Common myeloid progenitor, CD34-positive (primary cell): ENCODE measurements around the gene HGS.

Experiments used
- CTCF ChIA-PET: fragments of 350-600 bp; sonication (Branson Sonifier 250); formaldehyde crosslinking; loops from one replicate; lab custom pipeline; 2021; ENCODE audit warnings: antibody characterized with exemption; lab: Charles Lee
- POLR2A ChIA-PET: fragments of 350-600 bp; sonication (Branson Sonifier 250); formaldehyde crosslinking; loops from one replicate; lab custom pipeline; 2021; ENCODE audit warnings: antibody characterized with exemption; lab: Charles Lee
- DNase-seq, 3 donors: peaks; one replicate each; pipeline versions ENCODE4 v3.0.0 to v3.0.0-alpha.2; 2013
- H3K27ac ChIP-seq, 2 experiments: 1 replicate in 1 of 2; 2 replicates in 1 of 2; pipeline ENCODE4 v1.7.0; 2013; ENCODE audit warnings: inconsistent platforms in 2 of 2, low read length in 2 of 2, mild to moderate bottlenecking in 2 of 2, low read depth in 1 of 2, moderate library complexity in 1 of 2; ENCODE audit not compliant: severe bottlenecking in 2 of 2, insufficient read depth in 1 of 2, poor library complexity in 1 of 2
- H3K27me3 ChIP-seq, 5 experiments: replicated peaks in 2 of 5; 1 replicate in 3 of 5; 2 replicates in 2 of 5; pipeline versions ENCODE4 v1.6.1 to v1.7.0; 2013; ENCODE audit warnings: low read length in 4 of 5, mild to moderate bottlenecking in 2 of 5, moderate library complexity in 2 of 5, inconsistent platforms in 1 of 5; ENCODE audit not compliant: insufficient read depth in 5 of 5, control insufficient read depth in 4 of 5
- H3K36me3 ChIP-seq, 4 experiments: 1 replicate in 2 of 4; 2 replicates in 2 of 4; pipeline versions ENCODE4 v1.6.1 to v1.7.0; 2013; ENCODE audit warnings: low read length in 3 of 4, control low read depth in 1 of 4, mild to moderate bottlenecking in 1 of 4; ENCODE audit not compliant: control insufficient read depth in 4 of 4, insufficient read depth in 4 of 4
- H3K4me1 ChIP-seq, 4 experiments: 1 replicate in 3 of 4; 2 replicates in 1 of 4; pipeline versions ENCODE4 v1.6.1 to v1.7.1; 2013; ENCODE audit warnings: low read length in 3 of 4, mild to moderate bottlenecking in 3 of 4, control low read depth in 1 of 4, inconsistent platforms in 1 of 4, moderate library complexity in 1 of 4; ENCODE audit not compliant: control insufficient read depth in 4 of 4, insufficient read depth in 4 of 4; ENCODE audit errors: control extremely low read depth in 1 of 4
- H3K4me3 ChIP-seq, 7 experiments: 1 replicate in 4 of 7; 2 replicates in 3 of 7; pipeline versions ENCODE4 v1.5.1 to v1.7.0; 2013; ENCODE audit warnings: mild to moderate bottlenecking in 7 of 7, low read length in 6 of 7, moderate library complexity in 6 of 7, inconsistent platforms in 2 of 7, low read depth in 2 of 7, control low read depth in 1 of 7; ENCODE audit not compliant: insufficient read depth in 4 of 7, control insufficient read depth in 1 of 7; ENCODE audit errors: extremely low read depth in 1 of 7
- H3K9me3 ChIP-seq, 5 experiments: 1 replicate in 4 of 5; 2 replicates in 1 of 5; pipeline versions ENCODE4 v1.6.1 to v1.7.1; 2013; ENCODE audit warnings: low read length in 4 of 5, mild to moderate bottlenecking in 2 of 5, inconsistent platforms in 1 of 5, low read depth in 1 of 5, moderate library complexity in 1 of 5; ENCODE audit not compliant: control insufficient read depth in 4 of 5, insufficient read depth in 2 of 5; ENCODE audit errors: control extremely low read depth in 1 of 5
- WGBS: methylation state at CpG from one replicate; pipeline ENCODE4 v1.1.5; 2013; ENCODE audit not compliant: insufficient coverage; 5-methylcytosine and 5-hydroxymethylcytosine counted together

The HGS gene

DNA sequence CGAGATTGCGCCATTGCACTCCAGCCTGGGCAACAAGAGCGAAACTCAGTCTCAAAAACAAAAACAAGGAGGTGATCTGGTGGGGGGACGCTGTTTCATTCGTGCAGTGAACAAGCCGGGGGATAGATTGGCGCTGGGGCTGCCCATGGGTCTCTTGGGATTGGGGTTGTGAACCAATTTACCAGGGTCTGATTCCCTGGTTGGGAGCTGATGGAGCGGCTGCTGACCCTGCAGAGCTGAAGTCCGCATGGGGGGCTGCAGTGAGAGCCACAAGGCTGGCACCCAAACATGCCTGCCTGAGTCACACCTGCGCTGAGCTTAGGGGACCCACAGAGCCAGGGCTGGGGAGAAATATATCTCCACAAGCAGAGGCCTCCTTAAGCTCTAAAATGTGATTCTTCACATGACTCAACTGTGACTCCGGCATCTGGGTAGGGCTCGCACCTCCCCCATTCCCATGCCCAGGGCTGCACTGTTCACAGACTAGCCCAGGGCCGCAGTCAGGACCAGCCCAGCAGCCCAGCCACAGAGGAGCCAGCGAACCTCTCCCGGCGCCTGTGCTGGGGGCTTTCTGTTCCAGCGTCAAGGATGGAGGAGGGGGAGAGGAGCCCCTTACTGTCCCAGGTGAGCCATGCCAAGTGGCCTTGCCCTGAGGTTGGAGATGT, 41.9 kb upstream of the HGS start:
- no peak overlapping the region for H3K4me3 ChIP-seq
- no peaks in the 10 kb centered on the region for H3K9me3 ChIP-seq
- no peak for DNase-seq
- ChIA-PET POLR2A (no interaction called here), CTCF (no interaction called here)
- peaks cover 0 to 4% (median 0%) of the 10 kb centered on the region in 5 experiments for H3K27me3 ChIP-seq
- WGBS, result 93% methylated on average over 14 of the region's 17 CpGs
- peaks cover 0 to 5% (median 2%) of the 10 kb centered on the region in 4 experiments for H3K4me1 ChIP-seq
- H3K27ac ChIP-seq, result no peak overlapping the region
- no peaks in the 10 kb centered on the region for H3K36me3 ChIP-seq

DNA sequence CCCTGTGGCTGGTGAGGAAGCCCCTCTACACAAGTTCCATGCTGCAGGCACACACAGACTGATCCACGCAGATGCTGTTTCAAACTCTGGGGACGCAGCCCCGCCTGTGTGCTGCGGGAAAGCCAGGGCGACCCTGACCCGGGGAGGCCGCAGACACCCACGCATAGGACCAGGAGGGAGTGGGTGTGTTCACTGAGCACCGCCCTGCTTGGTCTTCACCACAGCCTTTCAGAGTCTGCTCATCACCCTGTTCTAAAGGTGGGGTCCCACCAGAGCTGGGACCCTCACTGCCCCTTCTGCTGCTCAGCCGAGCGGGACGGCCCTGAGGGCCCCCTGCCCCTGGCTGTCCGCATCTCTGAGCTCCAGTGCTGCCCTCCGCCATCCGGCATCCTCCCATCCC, 39.3 kb upstream of the HGS start:
- CTCF ChIA-PET, result no interaction called here
- WGBS, result 98% methylated on average over 14 of the region's 15 CpGs
- Histone ChIP-seq H3K36me3 (peaks cover 0 to 4% (median 0%) of the 10 kb centered on the region in 4 experiments), H3K4me1 (peaks cover 0 to 1% (median 0%) of the 10 kb centered on the region in 4 experiments), H3K4me3 (no peak overlapping the region), H3K27ac (no peak overlapping the region), H3K9me3 (peaks cover 0 to 13% (median 8%) of the 10 kb centered on the region in 5 experiments), H3K27me3 (peaks cover 0 to 28% (median 14%) of the 10 kb centered on the region in 5 experiments)
- POLR2A ChIA-PET, result no interaction called here
- DNase-seq, result no peak

DNA sequence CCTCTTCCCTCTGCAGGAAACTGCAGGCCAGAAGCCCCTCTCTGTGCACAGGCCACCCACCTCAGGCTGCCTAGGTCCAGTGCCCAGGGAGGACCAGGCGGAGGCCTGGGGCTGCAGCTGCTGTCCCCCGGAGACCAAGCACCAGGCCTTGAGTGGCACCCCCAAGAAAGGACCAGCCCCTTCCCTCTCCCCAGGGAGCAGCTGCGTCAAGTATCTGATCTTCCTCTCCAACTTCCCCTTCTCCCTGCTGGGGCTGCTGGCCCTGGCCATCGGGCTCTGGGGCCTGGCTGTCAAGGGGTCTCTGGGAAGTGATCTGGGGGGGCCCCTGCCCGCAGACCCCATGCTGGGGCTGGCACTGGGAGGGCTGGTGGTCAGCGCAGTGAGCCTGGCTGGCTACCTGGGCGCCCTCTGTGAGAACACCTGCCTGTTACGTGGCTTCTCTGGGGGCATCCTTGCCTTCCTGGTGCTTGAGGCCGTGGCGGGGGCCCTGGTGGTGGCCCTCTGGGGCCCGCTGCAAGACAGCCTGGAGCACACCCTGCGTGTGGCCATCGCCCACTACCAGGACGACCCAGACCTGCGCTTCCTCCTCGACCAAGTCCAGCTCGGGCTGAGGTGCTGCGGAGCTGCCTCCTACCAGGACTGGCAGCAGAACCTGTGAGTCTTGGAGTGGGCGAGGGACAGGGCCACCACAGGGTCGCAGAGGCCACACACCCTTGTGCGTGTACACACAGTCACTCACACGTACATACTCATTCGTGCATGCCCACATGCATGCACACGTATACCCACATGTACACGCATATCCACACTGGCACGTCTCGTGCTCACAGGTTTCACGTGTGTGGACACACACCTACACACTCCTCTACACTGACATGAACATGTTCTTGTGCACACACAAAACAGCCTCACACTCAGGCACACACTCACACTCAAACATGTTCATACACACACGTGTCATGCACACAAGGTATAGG, 38.5 kb upstream of the HGS start:
- Histone ChIP-seq H3K27me3 (peaks cover 0 to 34% (median 14%) of the 10 kb centered on the region in 5 experiments), H3K4me1 (peaks cover 0 to 1% (median 0%) of the 10 kb centered on the region in 4 experiments), H3K4me3 (no peak overlapping the region), H3K9me3 (peaks cover 0 to 13% (median 8%) of the 10 kb centered on the region in 5 experiments), H3K36me3 (peaks cover 0 to 4% (median 0%) of the 10 kb centered on the region in 4 experiments), H3K27ac (no peak overlapping the region)
- POLR2A ChIA-PET, result interaction anchor here (0.6 kb wide), 1 partner anchor 21 kb away, joined by 3 read pairs; the partner anchor contains the start of genes CCDC137 and OXLD1
- 90% methylated on average over 23 of the region's 29 CpGs for WGBS
- CTCF ChIA-PET, result no interaction called here
- DNase-seq, result no peak

DNA sequence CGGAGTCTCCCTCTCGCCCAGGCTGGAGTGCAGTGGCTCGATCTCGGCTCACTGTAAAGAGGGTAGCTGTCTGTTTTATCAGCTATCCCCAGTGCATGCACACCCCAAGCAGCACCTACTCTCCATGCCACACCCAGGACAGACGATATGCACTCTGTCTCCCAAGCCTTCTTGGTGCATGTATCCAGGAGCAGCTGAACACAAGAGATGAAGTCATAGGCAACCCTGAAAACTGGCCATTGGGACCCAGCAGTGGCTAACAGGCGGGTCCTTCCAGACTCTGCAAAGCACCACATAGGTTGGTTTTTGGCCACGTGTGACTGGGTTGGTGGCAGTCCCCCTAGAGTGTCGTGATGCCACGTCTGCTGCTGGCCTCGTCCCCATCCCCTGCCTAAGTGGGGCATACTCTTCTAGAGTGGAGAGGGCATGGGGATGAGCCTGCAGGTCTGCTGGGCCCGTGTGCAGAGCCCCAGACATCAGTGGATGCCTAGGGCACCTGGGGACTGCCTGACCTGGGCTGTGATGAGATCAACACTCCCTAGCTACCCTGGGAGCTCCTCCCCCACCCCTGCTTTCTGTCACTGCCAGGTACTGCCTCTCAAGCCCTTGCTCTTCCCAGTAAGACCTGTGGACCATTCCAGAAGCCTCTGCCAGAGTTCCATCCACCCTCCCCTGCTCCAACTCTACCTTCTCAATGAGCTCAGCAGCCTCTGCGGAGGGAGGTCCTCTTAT, 36.8 kb upstream of the HGS start:
- POLR2A ChIA-PET, result no interaction called here
- Histone ChIP-seq H3K36me3 (peaks cover 0 to 6% (median 0%) of the 10 kb centered on the region in 4 experiments), H3K27me3 (peaks cover 0 to 35% (median 14%) of the 10 kb centered on the region in 5 experiments), H3K4me1 (peaks cover 0 to 1% (median 0%) of the 10 kb centered on the region in 4 experiments), H3K27ac (no peak overlapping the region), H3K4me3 (no peak overlapping the region), H3K9me3 (peaks cover 0 to 13% (median 8%) of the 10 kb centered on the region in 5 experiments)
- DNase-seq, result no peak
- 89% methylated on average over 8 of the region's 12 CpGs for WGBS
- CTCF ChIA-PET, result no interaction called here

DNA sequence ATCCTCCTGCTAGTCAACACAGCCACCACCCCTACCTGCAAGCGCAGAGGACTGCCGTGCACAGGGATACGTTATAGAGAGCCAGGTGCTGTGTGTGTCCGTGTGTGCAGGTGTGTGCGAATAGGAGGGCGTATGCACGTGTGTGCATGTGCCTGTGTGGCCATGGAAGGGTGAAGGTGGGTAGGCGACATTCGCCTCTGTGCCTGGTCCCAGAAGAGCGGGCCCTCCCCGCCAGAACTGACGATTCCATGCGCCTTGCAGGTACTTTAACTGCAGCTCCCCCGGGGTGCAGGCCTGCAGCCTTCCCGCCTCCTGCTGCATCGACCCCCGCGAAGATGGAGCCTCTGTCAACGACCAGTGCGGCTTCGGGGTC, 36.2 kb upstream of the HGS start:
- peaks cover 0 to 13% (median 8%) of the 10 kb centered on the region in 5 experiments for H3K9me3 ChIP-seq
- POLR2A ChIA-PET, result no interaction called here
- CTCF ChIA-PET, result no interaction called here
- no peak overlapping the region for H3K27ac ChIP-seq
- peaks cover 0 to 35% (median 14%) of the 10 kb centered on the region in 5 experiments for H3K27me3 ChIP-seq
- peaks cover 0 to 2% (median under 1%) of the 10 kb centered on the region in 4 experiments for H3K4me1 ChIP-seq
- 81% methylated on average over 6 of the region's 21 CpGs for WGBS
- DNase-seq, result no peak
- no peak overlapping the region for H3K4me3 ChIP-seq
- peaks cover 0 to 6% (median 0%) of the 10 kb centered on the region in 4 experiments for H3K36me3 ChIP-seq

DNA sequence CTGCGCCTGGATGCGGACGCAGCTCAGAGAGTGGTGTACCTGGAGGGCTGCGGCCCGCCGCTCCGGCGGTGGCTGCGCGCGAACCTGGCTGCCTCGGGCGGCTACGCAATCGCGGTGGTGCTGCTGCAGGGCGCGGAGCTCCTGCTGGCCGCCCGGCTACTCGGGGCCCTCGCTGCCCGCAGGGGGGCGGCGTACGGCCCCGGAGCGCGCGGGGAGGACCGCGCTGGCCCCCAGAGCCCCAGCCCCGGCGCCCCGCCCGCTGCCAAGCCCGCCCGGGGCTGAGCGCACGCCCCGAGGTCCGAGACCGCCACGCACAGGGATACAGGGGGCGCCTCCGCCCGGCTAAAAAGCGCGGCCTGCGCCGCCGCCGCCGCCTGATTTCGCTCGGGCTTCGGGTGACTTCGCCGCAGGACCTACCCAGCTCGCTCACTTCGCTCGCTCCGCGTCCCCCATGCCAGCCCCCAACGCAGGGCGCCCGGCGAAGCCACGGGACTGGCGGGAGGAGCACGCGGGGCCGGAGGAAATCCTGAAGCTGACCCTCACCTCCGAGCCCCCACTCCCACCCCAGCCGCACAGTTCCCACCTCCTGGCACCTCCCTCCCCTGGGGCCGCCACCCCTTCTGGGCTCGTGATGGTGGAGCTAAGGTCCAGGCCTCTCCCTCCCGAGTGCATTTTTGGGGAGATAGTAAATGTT, 35.7 kb upstream of the HGS start:
- Histone ChIP-seq H3K27me3 (peaks cover 0 to 35% (median 14%) of the 10 kb centered on the region in 5 experiments), H3K27ac (no peak overlapping the region), H3K36me3 (peaks cover 0 to 6% (median 0%) of the 10 kb centered on the region in 4 experiments), H3K9me3 (peaks cover 0 to 13% (median 8%) of the 10 kb centered on the region in 5 experiments), H3K4me1 (peaks cover 0 to 7% (median 6%) of the 10 kb centered on the region in 4 experiments), H3K4me3 (no peak overlapping the region)
- CTCF ChIA-PET, result no interaction called here
- WGBS, result 10% methylated on average over 53 of the region's 78 CpGs
- no peak for DNase-seq
- POLR2A ChIA-PET, result no interaction called here
